ENCODE data around the gene SPATA2L. TPM values are rescaled to one million over a fixed set of nuclear protein-coding genes. Genes with fewer than 3 reads are reported as not detected.

Gene SPATA2L
- total and polyA plus RNA-seq, 2 of the 8 experiments (the other 6 are each of a cell fraction or from before 2014, with no cell fraction given), result 9.3 to 12.5 TPM

GRCh38 chr16:89738538-89739317 lies 37.2 kb upstream of the SPATA2L start (continued):
- TF ChIP-seq SIRT6 (IDR thresholded peaks at IDR 0.05; ENCODE audit: low read length), result no peak
- TF ChIP-seq SAP30 (IDR thresholded peaks at IDR 0.05; ENCODE audit: insufficient read depth, insufficient replicate concordance, low read length), result no peak
- no peak for TF ChIP-seq RBBP5 (IDR thresholded peaks at IDR 0.05; ENCODE audit: borderline replicate concordance, low read depth, low read length)
- TF ChIP-seq SIN3A (conservative IDR thresholded peaks at IDR 0.05 in 1 of 2, IDR thresholded peaks at IDR 0.05 in 1 of 2; ENCODE audit: low read depth in 1 of 2, low read length in 2 of 2), result no peak
- no peak for TF ChIP-seq SIX5 (IDR thresholded peaks at IDR 0.05; ENCODE audit: low read depth, low read length)
- no peak for TF ChIP-seq CBX5 (IDR thresholded peaks at IDR 0.05; ENCODE audit: low read depth, low read length)

All from H1 (cell line).